HG02981 (cell line): ENCODE results near the gene SHLD3.
"Not testable (repeated sequence)": the region's sequence is repeated elsewhere in the genome, so short reads cannot be mapped to it uniquely, and the experiment has no call there.

Experiments used
- ATAC-seq: cut with Tn5 transposase; IDR thresholded peaks from one replicate; pipeline ENCODE4 v1.9.1; 2021; ENCODE audit warnings: mild to moderate bottlenecking, moderate library complexity; ENCODE audit not compliant: unreplicated experiment

SHLD3 gene, protein sequence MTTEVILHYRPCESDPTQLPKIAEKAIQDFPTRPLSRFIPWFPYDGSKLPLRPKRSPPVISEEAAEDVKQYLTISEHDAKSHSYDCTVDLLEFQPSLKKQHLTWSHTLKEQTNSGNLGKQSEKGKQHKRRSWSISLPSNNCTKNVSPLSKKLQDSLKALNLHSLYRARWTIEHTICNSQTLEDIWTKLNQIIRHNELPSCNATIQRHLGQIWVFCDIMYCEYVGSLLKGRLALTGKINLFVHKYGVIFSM

GRCh38 chr5:65624571-65625555 is at the start of gene SHLD3, which contains the start of gene TRAPPC13:
Gene SHLD3 (plus strand): TSS chr5:65625027. CDS start chr5:65629588, 4,561 bp downstream.
Gene TRAPPC13 (plus strand): TSS chr5:65625027. CDS start chr5:65625061, 34 bp downstream.
- peak; percentile 59 for ATAC-seq

DNA sequence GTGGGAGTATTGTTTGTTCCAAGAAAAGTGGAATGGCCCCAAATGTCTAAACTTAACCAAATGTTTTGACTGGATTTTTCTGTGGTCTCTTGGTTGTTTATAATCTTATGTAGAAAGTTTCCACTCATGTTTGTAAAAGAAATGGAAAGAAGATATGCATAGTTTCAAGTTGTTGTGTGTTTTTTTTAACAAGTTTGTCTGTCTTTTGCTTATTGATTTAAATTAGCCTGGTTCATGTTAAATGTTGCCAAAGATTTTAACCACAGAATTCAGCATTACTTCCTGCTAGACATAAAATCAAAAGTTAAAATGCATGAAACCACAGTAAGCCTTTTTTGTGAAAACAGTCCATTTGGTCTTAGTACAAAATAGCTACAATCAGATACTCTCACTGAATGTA is 47.7 kb upstream of the SHLD3 start:
- ATAC-seq: no peak

DNA sequence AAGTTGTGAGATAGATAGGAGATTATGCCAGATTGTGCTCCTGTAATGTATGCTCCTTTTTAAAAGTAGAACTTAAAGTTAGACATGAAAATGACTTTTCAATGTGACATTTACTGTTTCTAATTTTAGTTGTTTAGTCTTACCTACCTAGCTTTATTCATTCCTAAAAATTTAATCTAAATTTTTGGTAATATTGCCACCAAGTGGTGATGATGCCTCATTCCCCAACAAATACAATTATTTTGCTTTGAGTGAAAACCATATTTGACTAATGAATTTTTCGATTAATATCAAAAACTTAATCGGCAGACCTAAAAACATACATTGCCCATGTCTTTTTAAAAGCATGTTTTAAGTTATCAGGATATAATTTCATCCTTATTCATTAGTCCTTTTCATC is 36.1 kb upstream of the SHLD3 start:
- ATAC-seq: no peak

GRCh38 chr5:65601761-65602160 is 23.1 kb upstream of the SHLD3 start:
- ATAC-seq: not testable (repeated sequence)

- no peak for ATAC-seq
Observed at GRCh38 chr5:65611524-65611923, 13.3 kb upstream of the SHLD3 start.

GRCh38 chr5:65612298-65612907 is 12.4 kb upstream of the SHLD3 start:
- no peak for ATAC-seq

GRCh38 chr5:65620021-65620420 is 4.8 kb upstream of the SHLD3 start:
- ATAC-seq: no peak

DNA sequence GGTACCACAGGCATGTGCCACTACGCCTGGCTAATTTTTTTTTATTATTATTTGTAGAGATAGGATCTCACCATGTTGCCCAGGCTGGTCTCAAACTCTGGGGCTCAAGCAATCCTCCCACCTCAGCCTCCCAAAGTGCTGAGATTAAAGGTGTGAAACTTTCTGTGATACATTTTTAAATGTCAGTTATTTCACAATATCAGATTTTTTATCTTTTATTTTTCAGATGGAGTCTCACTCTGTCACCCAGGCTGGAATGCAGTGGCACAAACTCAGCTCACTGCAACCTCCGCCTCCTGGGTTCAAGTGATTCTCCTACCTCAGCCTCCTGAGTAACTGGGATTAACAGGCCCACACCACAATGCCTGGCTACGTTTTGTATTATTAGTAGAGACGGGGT is 2.9 kb upstream of the SHLD3 start:
- not testable (repeated sequence) for ATAC-seq

DNA sequence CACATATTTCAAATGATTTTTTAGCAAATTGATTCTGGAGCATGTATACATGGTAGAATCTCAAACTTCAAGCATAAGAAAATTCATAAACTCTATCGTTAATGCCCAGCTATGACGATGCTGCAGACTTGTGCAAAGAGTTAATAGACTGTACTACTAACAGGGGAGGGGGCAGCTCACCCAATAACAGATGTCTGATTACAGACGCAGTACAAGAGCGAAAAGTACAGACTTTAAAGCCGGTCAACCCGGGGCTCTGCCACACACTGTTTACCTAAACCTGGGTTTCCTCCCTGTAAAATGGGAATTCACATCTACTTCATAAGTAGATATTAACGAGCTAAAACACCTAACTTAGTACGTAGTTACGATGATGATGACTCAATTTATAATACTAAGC is 1.3 kb upstream of the SHLD3 start:
- no peak for ATAC-seq

DNA sequence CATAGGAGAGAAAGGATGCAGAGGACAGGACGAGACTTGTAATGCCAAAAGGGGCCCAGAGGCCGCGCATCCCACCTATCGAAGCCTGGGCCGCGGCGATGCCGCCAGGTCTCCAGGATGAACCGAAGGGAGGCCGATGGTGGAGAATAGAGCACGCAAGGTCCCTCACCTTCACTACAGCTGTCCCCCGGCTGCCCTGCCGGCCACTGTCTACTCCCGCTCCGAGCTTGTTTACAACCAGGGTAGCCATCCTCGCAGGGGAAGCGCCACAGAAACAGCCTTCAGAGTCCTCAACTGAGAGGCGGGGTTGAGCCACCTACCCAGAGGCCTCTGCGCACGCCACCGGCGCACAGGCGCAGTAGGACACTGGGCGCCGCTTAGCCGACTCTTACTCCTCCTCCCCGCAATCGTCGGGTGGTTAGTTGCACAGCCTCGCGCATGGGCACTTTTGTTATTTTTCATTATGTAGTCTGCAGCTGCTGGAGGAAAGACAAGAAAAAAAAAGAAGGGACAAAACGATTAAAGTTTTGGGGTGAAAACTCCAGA is 729 bp upstream of the SHLD3 start, which contains the start of gene TRIM23:
TRIM23 (minus strand) TSS at position 309 of the 546 bp plus-strand sequence; CDS start at position 250, 59 bp downstream.
- peak; percentile 96 for ATAC-seq

DNA sequence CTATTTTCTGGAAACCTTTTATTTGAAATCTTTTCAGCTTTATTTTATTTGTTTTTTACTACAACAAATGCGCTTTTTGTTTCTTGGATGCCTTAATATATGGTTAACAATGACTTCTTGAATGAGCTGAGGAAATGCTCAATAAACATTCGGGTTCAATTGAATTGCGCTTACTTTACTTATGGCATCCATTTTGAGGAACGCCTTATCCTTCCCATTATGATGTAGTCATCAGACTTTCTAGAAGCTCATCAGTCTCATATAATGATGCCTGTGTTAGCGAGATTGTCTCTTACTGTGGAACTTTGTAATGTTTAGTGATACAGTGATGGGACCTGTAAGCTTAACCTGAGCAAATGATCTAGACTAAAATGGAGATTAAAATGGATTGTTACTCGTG is 916 bp downstream of the SHLD3 start:
- ATAC-seq: no peak

DNA sequence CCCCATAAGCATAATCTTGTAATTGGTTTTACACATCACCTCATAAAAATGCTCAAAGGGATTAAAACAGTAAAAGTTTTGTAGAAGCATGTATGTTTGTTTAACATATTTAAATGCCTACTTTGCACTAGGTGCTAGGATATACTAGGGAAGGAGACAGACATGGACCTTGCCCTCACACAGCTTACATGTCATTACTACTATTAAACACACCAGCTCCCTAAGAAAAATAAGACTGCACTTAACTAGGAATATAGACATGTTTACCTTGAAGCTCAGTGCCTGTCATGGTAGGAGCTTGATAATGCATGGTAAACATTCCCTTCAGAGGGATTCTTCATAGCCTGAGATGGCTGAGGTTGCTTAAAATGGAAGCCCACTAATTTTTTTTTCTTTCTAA is 6.2 kb downstream of the SHLD3 start:
- no peak for ATAC-seq

GRCh38 chr5:65640240-65640639 is 15.4 kb downstream of the SHLD3 start:
- no peak for ATAC-seq

GRCh38 chr5:65646938-65647337 is 22.1 kb downstream of the SHLD3 start:
- ATAC-seq: no peak

GRCh38 chr5:65647941-65648340 is 23.1 kb downstream of the SHLD3 start:
- no peak for ATAC-seq

- ATAC-seq: no peak
Observed at GRCh38 chr5:65651144-65651543, 26.3 kb downstream of the SHLD3 start.

- ATAC-seq: no peak
Observed at GRCh38 chr5:65654713-65655112, 29.9 kb downstream of the SHLD3 start.

DNA sequence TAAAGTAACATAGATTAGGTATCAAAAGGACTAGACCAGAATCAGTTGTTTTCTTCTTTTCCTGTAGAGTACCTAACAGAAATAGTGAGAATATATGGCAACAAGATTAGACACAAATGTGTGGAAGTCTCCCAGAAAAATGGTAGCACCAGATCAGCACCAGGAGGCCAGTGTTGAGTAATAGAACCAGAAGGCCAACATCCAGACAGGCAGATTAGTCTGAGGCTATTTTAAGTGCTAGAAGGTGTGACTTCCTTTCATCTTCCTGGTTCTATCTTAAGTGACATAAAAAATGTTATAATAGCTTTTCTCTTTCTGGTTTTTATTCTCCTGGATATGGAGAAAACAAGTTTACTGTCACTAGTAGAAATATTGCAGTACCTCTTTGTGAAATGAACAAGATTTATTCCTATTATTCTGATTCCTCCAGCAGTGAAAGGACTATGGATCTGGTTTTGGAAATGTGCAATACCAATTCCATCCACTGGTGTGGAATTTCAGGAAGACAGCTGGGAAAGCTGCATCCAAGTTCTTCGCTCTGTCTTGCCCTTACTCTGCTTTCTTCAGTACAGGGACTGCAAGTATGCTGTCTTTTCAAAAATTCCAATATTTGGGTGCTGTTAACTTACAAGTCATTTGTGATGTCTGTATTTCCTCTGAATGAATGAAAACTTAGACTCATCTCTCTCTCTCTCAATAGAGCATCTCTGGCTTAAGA is 39.1 kb downstream of the SHLD3 start:
- no peak for ATAC-seq

DNA sequence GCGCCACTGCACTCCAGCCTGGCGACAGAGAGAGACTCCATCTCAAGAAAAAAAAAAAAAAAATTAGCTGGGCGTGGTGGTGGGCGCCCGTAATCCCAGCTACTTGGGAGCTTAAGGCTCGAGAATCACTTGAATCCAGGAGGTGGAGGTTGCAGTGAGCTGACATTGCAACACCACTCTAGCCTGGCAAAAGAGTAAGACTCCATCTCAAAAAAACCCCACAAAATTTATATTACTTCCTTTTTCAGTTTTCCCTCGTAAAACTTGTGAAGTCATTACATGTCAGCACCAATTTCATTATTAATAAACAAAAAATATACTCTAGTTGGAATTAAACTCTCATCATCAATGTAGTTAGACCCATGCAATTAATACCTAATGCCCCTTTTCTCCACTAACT is 43.9 kb downstream of the SHLD3 start:
- no peak for ATAC-seq

GRCh38 chr5:65672796-65673195 is 48.0 kb downstream of the SHLD3 start:
- no peak for ATAC-seq
